Measurements from ENCODE around the gene DNTT. TPM values are rescaled to one million over a fixed set of nuclear protein-coding genes. Genes with fewer than 3 reads are reported as not detected.

The DNTT gene
- polyA plus RNA-seq, 1 donor (not counting 4 experiments of a cell fraction or from before 2014, with no cell fraction given), result not detected

GRCh38 chr10:96299383-96299782, 4.9 kb upstream of the DNTT start:
- Histone ChIP-seq H3K4me3 (ENCODE audit: control insufficient read depth in 2 of 3, extremely low read depth in 1 of 3, insufficient read depth in 2 of 3, low read depth in 1 of 3, low read length in 3 of 3) (no peak overlapping the region), H3K79me2 (ENCODE audit: control insufficient read depth, insufficient read depth, low read length) (no peaks in the 10 kb centered on the region), H3K9ac (ENCODE audit: control insufficient read depth, extremely low read depth, insufficient read depth, low read length) (no peak overlapping the region), H3K36me3 (ENCODE audit: control insufficient read depth in 2 of 2, extremely low read depth in 1 of 2, insufficient read depth in 2 of 2, low read length in 2 of 2) (no peaks in the 10 kb centered on the region), H2AFZ (ENCODE audit: control insufficient read depth, low read length) (peak overlapping the region; percentile 26), H3K4me2 (ENCODE audit: control insufficient read depth, extremely low read depth, insufficient read depth, low read depth, low read length) (peak overlapping the region; percentile 19), H4K20me1 (ENCODE audit: control insufficient read depth, extremely low read depth, insufficient read depth, low read length) (no peaks in the 10 kb centered on the region), H3K9me3 (ENCODE audit: control insufficient read depth, low read depth, low read length) (no peaks in the 10 kb centered on the region), H3K4me1 (ENCODE audit: control insufficient read depth, extremely low read depth, insufficient read depth, low read length) (no peaks in the 10 kb centered on the region), H3K27ac (ENCODE audit: control insufficient read depth, insufficient read depth, low read length) (no peak overlapping the region), H3K9me1 (ENCODE audit: control insufficient read depth, extremely low read depth, insufficient read depth, low read length) (no peaks in the 10 kb centered on the region), H3K27me3 (ENCODE audit: control insufficient read depth, extremely low read depth, insufficient read depth, low read length) (peaks cover 17% of the 10 kb centered on the region)
- dilution Hi-C loops (cut with MboI; ENCODE audit: extremely low pct_ligation_motif_present, low sequenced_read_pairs), result no loop called here
- no peak for FAIRE-seq
- DNase-seq (ENCODE audit: low read depth, low spot score), result no peak
- no peak for TF ChIP-seq EZH2 (IDR thresholded peaks at IDR 0.05; ENCODE audit: low read length)

- Histone ChIP-seq H3K36me3 (ENCODE audit: control insufficient read depth in 2 of 2, extremely low read depth in 1 of 2, insufficient read depth in 2 of 2, low read length in 2 of 2) (no peaks in the 10 kb centered on the region), H3K9me3 (ENCODE audit: control insufficient read depth, low read depth, low read length) (no peaks in the 10 kb centered on the region), H3K9ac (ENCODE audit: control insufficient read depth, extremely low read depth, insufficient read depth, low read length) (no peak overlapping the region), H4K20me1 (ENCODE audit: control insufficient read depth, extremely low read depth, insufficient read depth, low read length) (no peaks in the 10 kb centered on the region), H3K27me3 (ENCODE audit: control insufficient read depth, extremely low read depth, insufficient read depth, low read length) (peaks cover 11% of the 10 kb centered on the region), H3K4me2 (ENCODE audit: control insufficient read depth, extremely low read depth, insufficient read depth, low read depth, low read length) (no peak overlapping the region), H3K4me3 (ENCODE audit: control insufficient read depth in 2 of 3, extremely low read depth in 1 of 3, insufficient read depth in 2 of 3, low read depth in 1 of 3, low read length in 3 of 3) (no peak overlapping the region), H2AFZ (ENCODE audit: control insufficient read depth, low read length) (no peak overlapping the region), H3K4me1 (ENCODE audit: control insufficient read depth, extremely low read depth, insufficient read depth, low read length) (no peaks in the 10 kb centered on the region), H3K79me2 (ENCODE audit: control insufficient read depth, insufficient read depth, low read length) (no peaks in the 10 kb centered on the region), H3K9me1 (ENCODE audit: control insufficient read depth, extremely low read depth, insufficient read depth, low read length) (no peaks in the 10 kb centered on the region), H3K27ac (ENCODE audit: control insufficient read depth, insufficient read depth, low read length) (no peak overlapping the region)
- DNase-seq (ENCODE audit: low read depth, low spot score) (no peak), FAIRE-seq (no peak)
- dilution Hi-C loops (cut with MboI; ENCODE audit: extremely low pct_ligation_motif_present, low sequenced_read_pairs), result no loop called here
- TF ChIP-seq EZH2 (IDR thresholded peaks at IDR 0.05; ENCODE audit: low read length), result no peak
- TF ChIP-seq CTCF (optimal IDR thresholded peaks at IDR 0.05 in 1 of 3, IDR thresholded peaks at IDR 0.05 in 1 of 3, conservative IDR thresholded peaks at IDR 0.05 in 1 of 3; ENCODE audit: extremely low read depth in 1 of 3, insufficient read depth in 2 of 3, low read length in 3 of 3), result no peak
These were observed 2.6 kb upstream of the DNTT start for GRCh38 chr10:96301616-96302015.

- Histone ChIP-seq H3K9me3 (ENCODE audit: control insufficient read depth, low read depth, low read length) (no peaks in the 10 kb centered on the region), H3K4me1 (ENCODE audit: control insufficient read depth, extremely low read depth, insufficient read depth, low read length) (no peaks in the 10 kb centered on the region), H3K9me1 (ENCODE audit: control insufficient read depth, extremely low read depth, insufficient read depth, low read length) (no peaks in the 10 kb centered on the region), H3K79me2 (ENCODE audit: control insufficient read depth, insufficient read depth, low read length) (no peaks in the 10 kb centered on the region), H3K4me3 (ENCODE audit: control insufficient read depth in 2 of 3, extremely low read depth in 1 of 3, insufficient read depth in 2 of 3, low read depth in 1 of 3, low read length in 3 of 3) (no peak overlapping the region), H3K9ac (ENCODE audit: control insufficient read depth, extremely low read depth, insufficient read depth, low read length) (no peak overlapping the region), H3K36me3 (ENCODE audit: control insufficient read depth in 2 of 2, extremely low read depth in 1 of 2, insufficient read depth in 2 of 2, low read length in 2 of 2) (no peaks in the 10 kb centered on the region), H3K27ac (ENCODE audit: control insufficient read depth, insufficient read depth, low read length) (no peak overlapping the region), H2AFZ (ENCODE audit: control insufficient read depth, low read length) (no peak overlapping the region), H3K4me2 (ENCODE audit: control insufficient read depth, extremely low read depth, insufficient read depth, low read depth, low read length) (no peak overlapping the region), H3K27me3 (ENCODE audit: control insufficient read depth, extremely low read depth, insufficient read depth, low read length) (peaks cover 5% of the 10 kb centered on the region), H4K20me1 (ENCODE audit: control insufficient read depth, extremely low read depth, insufficient read depth, low read length) (no peaks in the 10 kb centered on the region)
- FAIRE-seq, result no peak
- TF ChIP-seq CTCF (optimal IDR thresholded peaks at IDR 0.05 in 1 of 3, IDR thresholded peaks at IDR 0.05 in 1 of 3, conservative IDR thresholded peaks at IDR 0.05 in 1 of 3; ENCODE audit: extremely low read depth in 1 of 3, insufficient read depth in 2 of 3, low read length in 3 of 3) (no peak), EZH2 (IDR thresholded peaks at IDR 0.05; ENCODE audit: low read length) (no peak)
- DNase-seq (ENCODE audit: low read depth, low spot score), result no peak
- dilution Hi-C loops (cut with MboI; ENCODE audit: extremely low pct_ligation_motif_present, low sequenced_read_pairs), result no loop called here
These were observed 785 bp downstream of the DNTT start for GRCh38 chr10:96305019-96305418.
